ENCODE measurements around the gene SLC49A3.
"Not testable (repeated sequence)": the region's sequence is repeated elsewhere in the genome, so short reads cannot be mapped to it uniquely, and the experiment has no call there.

SLC49A3 gene

DNA sequence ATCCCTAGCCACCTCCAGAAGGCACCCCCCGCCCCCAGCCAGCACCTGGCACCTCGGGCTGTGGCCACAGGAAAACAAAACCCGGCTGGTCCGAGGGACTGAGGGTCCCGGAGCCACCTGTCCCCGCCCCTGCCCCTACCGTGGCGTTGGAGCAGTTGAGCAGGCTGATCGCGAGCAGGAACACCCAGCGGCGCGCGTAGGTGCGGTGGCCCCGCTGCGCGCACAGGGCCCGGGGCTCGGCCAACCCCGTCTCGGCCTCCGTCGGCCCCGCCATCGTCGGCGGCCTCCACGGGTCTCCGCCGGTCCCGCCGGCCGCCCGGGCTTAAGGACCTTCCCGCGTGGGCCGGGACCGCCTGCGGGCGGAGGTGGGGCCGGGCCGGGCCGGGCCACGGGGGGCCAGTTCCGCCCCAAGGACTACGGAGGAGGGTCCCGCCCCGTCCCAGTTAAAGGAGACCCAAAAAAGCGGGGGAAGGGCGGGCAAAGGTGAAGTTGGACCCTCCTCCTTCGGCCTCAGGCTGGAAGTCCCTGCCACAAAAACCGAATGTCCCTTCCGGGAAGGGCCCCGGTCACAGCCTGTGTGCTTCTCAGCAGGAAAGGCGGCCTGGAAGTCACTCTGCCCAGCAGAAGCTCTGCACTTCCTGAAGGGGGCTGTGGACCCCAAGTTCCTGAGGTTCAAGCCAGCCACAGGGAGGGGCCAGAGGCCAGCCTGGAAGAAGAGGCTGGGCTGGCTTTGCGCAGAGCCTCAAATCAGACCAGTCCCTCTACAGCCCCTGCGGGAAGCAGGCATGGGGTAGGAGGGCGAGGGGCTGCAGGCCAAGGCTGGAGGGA lies at the start of gene SLC49A3:
SLC49A3 (minus strand) TSS at position 298 of the 828 bp plus-strand sequence; CDS start at position 274, 24 bp downstream.
- peak; percentile 51 for DNase-seq

DNA sequence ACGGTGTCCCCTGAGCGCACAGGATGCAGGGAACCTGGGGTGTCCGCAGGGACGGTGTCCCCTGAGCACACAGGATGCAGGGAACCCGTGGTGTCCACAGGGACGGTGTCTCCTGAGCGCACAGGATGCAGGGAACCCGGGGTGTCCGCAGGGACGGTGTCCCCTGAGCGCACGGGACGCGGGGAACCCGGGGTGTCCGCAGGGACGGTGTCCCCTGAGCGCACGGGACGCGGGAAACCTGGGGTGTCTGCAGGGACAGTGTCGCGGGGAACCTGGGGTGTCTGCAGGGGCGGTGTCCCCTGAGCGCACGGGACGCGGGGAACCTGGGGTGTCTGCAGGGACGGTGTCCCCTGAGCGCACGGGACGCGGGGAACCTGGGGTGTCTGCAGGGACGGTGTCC lies 47.6 kb upstream of the SLC49A3 start:
- DNase-seq, result not testable (repeated sequence)

DNA sequence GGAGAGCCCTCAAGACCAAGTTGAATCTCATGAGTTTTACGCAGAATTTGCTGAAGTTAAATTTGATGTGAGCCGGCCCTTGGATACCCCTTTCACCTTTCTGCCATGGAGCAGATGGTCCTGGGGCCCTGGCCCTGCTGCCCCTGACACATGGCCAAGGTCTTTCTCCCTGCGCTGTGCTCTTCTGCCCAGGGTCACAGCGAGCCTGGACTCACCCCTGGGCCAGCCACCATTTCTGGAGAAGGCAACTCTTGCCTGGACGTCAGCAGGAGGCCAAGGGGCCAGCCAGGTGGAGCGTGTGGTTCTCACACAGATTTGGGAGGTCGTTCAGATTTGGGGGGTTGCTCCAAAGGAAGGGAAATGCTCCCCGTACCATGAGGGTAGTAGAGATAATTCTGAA lies 46.6 kb upstream of the SLC49A3 start:
- DNase-seq, result no peak

DNA sequence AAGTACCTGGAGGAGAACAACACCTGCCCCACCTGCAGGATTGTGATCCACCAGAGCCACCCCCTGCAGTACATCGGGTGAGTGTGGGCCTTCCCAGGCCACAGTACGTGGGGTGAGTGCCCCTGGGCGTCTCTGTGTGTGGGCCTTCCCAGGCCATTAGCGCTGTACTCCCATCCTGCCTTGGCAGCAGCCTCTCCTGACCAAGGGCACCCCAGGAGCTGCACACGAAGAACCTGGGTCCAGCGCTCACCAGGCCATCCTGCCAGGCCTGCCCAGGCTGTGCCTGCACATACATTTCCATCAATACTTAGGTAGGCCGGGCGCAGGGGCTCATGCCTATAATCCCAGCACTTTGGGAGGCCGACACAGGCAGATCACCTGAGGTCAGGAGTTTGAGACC lies 46.0 kb upstream of the SLC49A3 start:
- DNase-seq, result no peak

DNA sequence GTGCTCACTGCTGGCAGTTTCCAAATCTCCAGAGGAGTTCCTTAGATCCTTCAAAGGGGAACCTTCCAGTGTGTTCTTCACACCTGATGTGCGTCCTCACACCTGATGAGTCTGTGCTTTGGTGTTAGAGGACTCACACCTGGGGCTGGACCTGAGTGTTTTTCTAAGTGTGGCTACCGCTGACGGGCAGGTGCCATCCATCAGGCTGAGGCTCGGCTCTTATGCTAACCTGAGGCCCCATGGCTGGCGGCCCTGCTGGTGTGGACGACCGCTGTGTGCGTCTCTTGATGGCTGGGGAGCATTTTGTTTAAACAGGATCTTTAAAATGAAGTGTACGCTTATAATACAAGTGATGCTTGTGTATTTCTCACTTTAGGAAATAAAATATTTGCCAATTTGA lies 45.1 kb upstream of the SLC49A3 start:
- DNase-seq, result no peak

DNA sequence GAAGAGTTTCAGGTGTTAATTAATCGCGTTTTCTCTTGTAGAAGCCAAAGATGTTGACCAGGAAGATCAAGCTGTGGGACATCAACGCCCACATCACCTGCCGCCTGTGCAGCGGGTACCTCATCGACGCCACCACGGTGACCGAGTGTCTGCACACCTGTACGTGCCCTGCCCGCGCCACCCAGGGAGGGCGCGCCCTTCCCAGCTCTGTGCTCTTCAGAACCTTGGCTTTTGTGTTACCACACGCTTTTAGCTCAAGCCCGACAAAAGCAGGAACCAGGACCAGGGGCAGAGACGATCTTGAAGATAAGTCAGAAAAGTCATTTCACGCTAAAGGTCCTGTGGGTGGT lies 44.7 kb upstream of the SLC49A3 start:
- DNase-seq, result no peak

DNA sequence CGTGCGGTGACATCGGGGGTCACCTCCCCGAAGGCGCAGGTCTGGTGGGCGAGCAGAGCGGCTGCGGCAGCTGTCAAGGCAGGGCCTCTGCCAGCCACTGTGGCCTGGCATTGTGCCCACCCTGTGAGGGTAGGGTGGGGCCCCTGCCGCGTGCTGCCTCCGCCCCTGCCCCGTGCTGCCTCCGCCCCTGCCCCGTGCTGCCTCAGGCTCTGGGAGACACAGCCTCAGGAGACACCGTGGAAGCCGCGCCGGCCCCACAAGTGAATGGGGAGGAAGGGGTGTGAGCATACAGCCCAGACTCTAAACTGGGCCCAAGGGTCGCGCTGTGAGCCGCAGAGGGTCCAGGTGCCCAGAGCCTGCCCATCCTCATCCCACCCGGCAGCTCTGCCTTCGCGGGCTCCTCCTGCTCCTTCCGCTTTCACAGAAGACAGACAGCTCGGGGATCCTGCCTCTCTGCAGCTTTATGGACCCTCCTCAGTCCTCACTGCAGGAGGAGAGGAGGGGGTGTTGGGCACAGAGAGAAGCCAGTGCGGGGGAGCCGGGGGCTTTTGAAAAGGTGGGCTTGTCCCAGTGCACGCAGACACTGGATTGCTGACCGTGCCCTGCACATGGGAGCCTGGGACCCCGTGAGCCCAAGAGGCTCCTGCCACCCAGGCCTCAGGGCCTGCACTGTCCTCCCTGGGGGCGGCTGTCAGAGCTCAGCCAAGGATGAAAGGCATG lies 44.1 kb upstream of the SLC49A3 start:
- DNase-seq, result no peak

DNA sequence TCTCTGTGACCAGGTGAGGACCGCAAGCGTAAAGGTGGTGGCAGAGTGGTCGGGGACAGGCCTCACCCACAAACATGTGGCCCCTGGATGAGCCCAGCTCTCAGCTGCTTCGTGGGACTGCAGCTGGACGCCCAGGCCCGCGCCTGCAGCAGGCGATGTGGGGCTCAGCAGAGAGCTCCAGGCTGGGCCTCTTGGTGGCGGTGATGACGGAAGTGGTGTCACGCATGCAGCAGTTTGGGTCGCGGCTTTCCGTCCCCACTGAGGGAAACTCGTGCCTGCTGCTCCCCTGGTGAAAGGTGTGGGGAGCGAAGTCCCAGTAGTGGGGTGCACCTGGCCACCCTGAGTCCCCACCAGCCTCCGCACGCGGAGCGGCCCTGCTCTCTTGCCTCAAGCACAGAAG lies 43.5 kb upstream of the SLC49A3 start:
- no peak for DNase-seq

DNA sequence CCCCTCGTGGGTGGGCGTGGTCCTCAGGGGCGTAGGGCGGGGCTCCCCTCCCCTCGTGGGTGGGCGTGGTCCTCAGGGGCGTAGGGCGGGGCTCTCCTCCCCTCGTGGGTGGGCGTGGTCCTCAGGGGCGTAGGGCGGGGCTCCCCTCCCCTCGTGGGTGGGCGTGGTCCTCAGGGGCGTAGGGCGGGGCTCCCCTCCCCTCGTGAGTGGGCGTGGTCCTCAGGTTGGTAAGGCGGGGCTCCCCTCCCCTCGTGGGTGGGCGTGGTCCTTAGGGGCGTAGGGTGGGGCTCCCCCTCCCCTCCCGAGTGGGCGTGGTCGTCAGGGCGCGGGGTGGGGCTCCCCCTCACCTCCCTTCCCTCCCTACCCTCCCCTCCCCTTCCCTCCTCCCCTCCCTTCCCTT lies 43.0 kb upstream of the SLC49A3 start:
- DNase-seq, result not testable (repeated sequence)

DNA sequence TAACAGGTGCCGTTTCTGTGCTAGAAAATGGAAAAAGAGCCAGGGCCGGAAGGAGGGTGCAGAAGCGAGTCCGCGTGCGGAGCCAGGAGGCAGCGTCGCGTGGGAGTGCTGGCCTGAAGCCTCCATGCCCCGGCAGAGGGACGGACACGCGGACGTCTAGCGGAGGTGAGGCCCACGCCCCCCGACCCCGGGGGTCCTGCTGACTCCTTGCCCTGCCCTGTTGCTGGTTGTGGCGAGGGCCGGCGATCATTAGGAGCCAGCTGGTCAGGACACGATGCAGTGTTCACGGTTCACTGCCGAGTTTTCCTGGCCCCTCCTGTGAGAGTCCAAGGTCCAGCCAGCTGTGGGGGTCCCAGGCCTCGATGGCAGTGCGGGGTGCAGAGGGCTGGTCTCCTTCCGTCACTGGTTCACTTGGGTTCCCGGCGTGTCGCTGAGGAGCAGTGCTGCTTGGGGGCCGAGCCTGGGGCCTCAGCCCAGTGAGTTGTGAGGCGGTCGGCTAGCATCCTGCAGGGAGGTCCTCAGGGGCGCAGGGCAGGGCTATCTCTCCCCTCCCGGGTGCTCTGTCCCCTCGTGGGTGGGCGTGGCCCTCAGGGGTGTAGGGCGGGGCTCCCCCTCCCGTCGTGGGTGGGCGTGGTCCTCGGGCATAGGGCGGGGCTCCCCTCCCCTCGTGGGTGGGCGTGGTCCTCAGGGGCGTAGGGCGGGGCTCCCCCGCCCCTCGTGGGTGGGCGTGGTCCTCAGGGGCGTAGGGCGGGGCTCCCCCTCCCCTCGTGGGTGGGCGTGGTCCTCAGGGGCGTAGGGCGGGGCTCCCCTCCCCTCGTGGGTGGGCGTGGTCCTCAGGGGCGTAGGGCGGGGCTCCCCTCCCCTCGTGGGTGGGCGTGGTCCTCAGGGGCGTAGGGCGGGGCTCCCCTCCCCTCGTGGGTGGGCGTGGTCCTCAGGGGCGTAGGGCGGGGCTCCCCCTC lies 42.3 kb upstream of the SLC49A3 start:
- DNase-seq, result not testable (repeated sequence)

DNA sequence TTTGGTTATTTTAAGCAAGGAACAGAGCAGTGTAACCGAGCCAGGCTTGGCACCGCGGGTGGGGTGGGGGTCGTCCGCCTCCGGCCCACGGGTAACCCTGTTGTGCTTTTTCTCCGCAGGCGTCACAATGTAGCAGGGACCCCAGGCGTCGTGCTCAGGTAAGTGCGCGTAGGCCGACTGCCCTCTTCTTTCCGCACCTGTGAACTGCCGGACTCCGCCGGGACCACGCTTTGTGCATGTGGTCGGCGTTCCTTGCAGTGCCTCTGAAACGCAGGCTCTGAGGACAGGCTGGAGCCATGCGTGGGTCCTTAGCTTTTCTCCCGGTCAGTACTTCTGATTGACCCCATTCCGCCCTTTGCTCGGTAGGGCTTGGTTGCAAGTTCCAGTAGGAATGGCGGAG lies 41.6 kb upstream of the SLC49A3 start:
- DNase-seq, result no peak

DNA sequence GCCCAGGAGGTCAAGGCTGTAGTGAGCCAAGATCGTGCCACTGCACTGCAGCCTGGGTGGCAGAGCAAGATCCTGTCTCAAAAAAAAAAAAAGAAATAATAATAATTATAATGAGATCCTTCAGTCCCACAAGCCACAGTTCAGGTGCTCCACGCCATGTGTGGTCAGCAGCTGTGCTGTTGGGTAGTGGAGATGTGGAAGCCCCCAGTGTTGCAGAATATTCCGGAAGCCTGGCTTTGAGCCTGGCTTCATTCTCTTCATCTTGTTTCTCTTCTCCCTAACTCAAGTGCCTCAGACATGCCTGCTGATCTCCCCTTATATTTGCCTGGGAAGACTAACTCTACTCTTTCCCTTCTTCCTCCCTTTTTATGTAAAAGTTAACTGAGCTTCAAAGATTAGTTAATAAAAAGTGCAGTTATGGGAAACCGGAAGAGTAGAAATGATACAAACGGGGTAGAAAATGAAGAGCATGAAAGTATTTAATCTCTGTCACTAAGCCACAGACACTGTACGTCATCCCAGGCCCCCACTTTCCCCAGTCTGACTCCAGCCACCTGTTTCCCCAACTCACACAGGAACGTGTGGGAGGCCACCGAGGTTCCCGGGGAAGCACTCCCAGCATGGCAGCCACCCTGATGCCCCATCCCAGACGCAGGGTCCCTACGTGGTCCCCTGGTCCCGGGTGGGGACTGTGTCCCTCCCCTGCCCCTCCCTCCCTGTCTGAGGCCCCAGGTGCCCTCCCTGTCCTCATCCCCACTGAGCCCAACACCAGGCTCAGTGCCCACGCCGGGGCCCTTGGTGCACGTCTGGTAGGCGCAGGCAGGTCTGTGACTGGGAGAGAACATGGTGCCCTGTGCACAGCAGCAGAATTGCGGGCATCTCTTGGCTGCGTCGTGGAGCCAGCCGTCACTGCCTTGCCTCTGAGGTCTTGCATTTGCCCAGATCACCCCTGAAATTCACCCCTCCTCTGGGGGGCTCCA lies 40.7 kb upstream of the SLC49A3 start:
- no peak for DNase-seq

DNA sequence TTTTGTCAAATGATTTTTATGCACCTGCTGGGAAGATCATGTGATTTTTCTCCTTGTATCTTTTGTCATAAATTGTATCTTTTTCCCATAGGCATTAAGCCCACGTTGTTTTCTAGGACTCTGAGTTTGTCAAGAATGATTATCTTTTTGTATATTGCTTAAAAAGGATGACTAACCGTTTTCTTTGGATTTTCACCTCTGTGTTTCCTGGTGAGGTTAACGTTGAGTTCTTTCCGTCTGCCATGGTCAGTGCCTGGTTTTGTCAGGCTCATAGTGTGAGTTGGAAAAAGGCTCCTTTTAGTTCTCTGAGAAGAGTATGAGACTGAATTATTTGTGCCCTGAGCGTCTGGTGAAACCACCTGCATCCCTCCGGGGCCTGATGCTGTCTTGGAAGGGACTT lies 38.6 kb upstream of the SLC49A3 start:
- DNase-seq, result no peak

DNA sequence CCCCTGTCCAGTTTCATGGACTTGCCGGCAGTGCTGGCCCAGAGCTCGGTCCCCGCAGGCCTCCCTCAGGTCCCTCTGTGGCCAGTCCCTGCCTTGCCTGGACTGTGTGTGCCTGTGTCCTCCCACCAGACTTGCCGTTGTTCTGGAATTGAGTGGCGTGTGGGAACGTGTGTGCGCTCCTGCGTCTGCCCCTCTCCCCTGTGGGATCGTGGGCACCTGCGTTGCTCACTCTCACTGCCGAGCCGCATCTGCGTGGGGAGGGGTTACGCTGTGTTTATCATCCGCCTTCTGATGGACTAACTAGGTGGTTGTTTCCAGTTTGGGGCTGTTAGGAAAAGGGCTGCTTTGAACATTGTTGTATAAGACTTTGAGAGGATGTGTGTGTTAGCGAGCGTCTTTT lies 37.9 kb upstream of the SLC49A3 start:
- no peak for DNase-seq

DNA sequence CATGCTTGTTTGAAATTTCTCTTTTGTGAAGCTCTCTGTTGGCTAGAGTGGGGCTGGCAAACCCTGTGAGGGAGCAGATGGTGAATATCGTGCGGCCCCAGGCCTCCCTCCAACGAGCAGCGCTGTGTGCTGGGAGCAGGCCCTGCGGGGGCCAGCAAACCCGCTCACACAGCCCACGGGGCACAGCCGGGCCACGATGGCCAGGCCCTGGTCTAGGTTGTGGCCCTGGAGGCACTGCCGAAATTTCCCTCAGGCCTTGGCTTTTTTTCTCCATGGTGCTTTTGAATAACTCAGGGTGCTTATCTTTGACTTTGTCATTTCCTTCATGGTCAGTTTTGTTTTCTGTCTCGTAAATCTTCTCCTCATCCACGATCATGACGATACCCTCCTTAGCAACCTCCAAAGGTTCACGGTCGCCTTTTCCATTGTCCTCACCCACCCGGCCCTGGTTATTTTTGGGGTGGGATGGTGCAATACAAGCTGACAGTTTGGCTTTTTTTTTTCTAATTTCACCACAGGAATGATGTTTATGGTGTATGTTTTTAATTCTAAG lies 37.4 kb upstream of the SLC49A3 start:
- DNase-seq, result no peak

DNA sequence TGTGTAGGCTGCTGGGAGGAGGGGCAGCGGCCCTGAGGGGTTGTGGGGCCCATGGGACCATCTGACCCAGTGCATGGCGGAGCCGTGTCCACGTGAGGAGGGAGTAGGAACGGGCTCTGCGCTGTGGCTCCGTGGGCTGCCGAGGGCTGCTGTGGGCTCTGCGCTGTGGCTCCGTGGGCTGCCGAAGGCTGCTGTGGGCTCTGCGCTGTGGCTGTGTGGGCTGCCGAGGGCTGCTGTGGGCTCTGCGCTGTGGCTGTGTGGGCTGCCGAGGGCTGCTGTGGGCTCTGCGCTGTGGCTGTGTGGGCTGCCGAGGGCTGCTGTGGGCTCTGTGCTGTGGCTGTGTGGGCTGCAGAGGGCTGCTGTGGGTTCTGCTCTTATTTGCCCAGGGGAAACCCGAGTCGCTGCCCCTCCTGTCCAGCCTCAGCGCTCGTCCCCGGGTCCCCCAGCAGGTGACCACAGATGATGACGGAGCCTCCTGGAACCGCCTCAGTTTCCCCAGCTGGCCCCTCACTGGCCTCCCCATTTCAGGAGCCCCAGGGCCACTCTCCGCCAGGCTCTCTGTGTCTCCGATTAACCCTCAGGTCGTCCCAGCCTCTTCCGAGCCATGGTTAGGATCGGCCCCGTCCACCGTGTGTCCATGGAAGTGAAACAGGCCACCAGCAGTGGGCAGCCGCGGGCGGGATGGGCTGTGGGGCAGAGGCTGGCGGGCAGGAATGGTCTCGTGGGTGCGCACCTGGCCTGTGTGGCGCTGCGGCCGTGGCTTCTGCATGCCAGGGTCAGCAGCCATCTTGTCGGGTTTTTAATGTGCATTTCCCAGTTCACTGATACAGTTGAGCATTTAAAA lies 36.7 kb upstream of the SLC49A3 start:
- no peak for DNase-seq

DNA sequence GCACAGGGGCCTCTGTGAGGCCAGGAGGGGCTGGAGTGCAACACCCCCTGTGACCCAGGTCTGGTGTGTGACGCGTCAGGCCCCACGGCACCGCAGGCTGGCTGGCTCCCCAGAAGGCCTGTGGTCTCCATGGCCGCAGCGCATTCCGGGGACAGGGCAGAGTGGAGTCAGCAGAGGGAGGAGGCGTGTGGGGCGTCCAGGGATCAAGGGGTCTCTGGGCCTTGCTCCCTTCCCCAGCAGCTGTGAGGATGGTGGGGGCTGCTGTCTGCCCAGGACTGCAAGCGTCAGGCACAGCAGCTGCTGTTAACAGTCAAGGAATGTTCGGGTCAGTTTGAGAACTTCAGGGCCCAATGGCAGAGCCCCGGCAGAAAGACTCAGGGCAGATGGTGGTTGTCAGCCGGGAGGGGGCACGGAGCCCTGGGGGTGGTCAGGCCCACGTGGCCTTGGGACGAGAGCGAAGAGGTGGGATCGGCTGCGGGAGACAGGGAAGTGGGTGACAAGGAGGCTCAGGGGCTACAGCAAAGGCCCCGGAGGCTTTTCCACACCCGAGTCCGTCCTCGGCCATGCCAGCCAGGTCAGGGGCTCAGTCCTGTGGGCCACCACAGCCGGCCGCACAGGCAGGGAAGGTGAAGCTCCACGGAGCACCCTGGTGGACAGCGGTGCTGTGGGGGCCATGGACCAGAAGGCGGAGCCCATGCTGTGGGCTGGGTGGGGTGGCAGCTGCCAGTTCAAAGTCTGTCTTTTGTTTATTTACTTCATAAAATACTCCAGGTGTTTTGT lies 35.0 kb upstream of the SLC49A3 start:
- peak; percentile 62 for DNase-seq

DNA sequence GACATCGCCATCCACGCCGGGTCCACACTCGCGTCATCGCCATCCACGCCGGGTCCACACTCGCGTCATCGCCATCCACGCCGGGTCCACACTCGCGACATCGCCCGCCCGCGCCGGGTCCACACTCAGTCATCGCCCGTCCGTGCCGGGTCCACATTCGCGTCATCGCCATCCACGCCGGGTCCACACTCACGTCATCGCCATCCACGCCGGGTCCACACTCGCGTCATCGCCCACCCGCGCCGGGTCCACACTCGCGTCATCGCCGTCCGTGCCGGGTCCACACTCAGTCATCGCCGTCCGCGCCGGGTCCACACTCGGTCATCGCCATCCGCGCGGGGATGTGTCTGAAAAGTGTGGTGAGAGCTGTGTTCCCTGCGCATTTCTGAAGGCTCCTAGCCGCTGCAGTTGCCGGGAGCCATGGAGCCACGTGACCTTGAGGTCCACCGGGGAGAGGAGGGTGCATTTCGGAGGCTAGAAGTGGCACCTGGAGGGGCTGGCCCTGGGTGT lies 34.0 kb upstream of the SLC49A3 start:
- no peak for DNase-seq

DNA sequence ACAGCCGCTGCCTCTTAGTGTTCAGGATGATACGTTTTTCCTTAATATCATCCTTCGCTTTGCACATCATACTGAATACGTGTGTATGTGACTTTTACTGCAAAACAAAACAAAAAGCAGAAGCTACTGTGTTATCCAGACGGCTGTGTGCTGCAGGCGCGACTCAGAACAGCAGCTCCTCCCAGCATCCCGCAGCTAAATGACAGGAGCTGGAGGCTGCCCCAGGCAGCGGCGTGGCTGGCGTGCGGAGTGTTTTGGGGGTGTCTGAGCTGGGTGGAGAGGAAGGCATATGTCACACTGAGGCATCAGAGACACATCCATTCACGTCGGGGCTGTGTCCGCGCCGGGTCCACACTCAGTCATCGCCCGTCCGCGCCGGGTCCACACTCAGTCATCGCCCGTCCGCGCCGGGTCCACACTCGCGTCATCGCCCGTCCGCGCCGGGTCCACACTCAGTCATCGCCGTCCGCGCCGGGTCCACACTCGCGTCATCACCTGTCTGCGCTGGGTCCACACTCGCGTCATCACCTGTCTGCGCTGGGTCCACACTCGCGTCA lies 33.3 kb upstream of the SLC49A3 start:
- DNase-seq, result no peak

Data from left hindlimb (tissue), 1 donor.